ENCODE results near the gene GALNT13.

Gene GALNT13
- total RNA-seq: 0 to 0.24 (median 0) reads per million in 9 experiments

- no peak within 1 kb of the TSS for H3K4me3 Mint-ChIP-seq
- DNase-seq (no peak), ATAC-seq (replicated peaks) (no peak)
- no peaks in the 10 kb centered on the region for H3K36me3 Mint-ChIP-seq (ENCODE audit: insufficient read depth)
- H3K27ac Mint-ChIP-seq: no peak within 1 kb of the TSS
- peaks cover 5 to 8% of the 10 kb centered on the region in 2 donors for H3K9me3 Mint-ChIP-seq
- no peaks in the 10 kb centered on the region for H3K4me1 Mint-ChIP-seq (ENCODE audit: low read depth in 2 of 2)
- H3K27me3 Mint-ChIP-seq: peaks cover 6 to 16% of the 10 kb centered on the region in 2 donors
These were observed at the start of gene GALNT13 for GRCh38 chr2:153871231-153872221. TSS of gene GALNT13 (plus strand) at chr2:153871922.

GRCh38 chr2:153823880-153824279, 47.8 kb upstream of the GALNT13 start:
- Mint-ChIP-seq H3K4me3 (no peak overlapping the region), H3K9me3 (peaks cover 10 to 16% of the 10 kb centered on the region in 2 donors), H3K27ac (no peak overlapping the region), H3K4me1 (ENCODE audit: low read depth in 2 of 2) (no peaks in the 10 kb centered on the region), H3K27me3 (no peaks in the 10 kb centered on the region), H3K36me3 (ENCODE audit: insufficient read depth) (no peaks in the 10 kb centered on the region)
- ATAC-seq (replicated peaks): no peak
- no peak for DNase-seq

DNA sequence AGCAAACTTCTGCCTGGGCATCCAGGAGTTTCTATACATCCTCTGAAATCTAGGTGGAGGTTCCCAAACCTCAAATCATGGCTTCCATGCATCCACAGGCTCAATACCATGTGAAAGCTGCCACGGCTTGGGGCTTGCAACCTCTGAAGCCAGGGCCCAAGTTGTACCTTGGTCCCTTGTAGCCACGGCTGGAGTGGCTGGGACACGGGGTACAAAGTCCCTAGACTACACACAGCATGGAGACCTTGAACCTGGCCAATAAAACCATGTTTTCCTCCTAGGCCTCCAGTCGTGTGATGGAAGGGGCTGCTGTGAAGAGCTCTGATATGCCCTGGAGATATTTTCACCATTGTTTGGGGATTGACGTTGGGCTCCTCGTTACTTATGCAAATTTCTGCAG, 43.4 kb upstream of the GALNT13 start:
- H3K9me3 Mint-ChIP-seq: peaks cover 17 to 24% of the 10 kb centered on the region in 2 donors
- H3K27ac Mint-ChIP-seq: no peak overlapping the region
- no peak overlapping the region for H3K4me3 Mint-ChIP-seq
- no peaks in the 10 kb centered on the region for H3K36me3 Mint-ChIP-seq (ENCODE audit: insufficient read depth)
- H3K27me3 Mint-ChIP-seq: no peaks in the 10 kb centered on the region
- ATAC-seq (replicated peaks) (no peak), DNase-seq (no peak)
- H3K4me1 Mint-ChIP-seq (ENCODE audit: low read depth in 2 of 2): no peaks in the 10 kb centered on the region

GRCh38 chr2:153834662-153835061, 37.1 kb upstream of the GALNT13 start:
- H3K4me1 Mint-ChIP-seq (ENCODE audit: low read depth in 2 of 2): no peaks in the 10 kb centered on the region
- no peak overlapping the region for H3K27ac Mint-ChIP-seq
- no peaks in the 10 kb centered on the region for H3K36me3 Mint-ChIP-seq (ENCODE audit: insufficient read depth)
- H3K9me3 Mint-ChIP-seq: peaks cover 10% of the 10 kb centered on the region in 2 donors
- H3K4me3 Mint-ChIP-seq: no peak overlapping the region
- ATAC-seq (replicated peaks): no peak
- no peaks in the 10 kb centered on the region for H3K27me3 Mint-ChIP-seq
- no peak for DNase-seq

DNA sequence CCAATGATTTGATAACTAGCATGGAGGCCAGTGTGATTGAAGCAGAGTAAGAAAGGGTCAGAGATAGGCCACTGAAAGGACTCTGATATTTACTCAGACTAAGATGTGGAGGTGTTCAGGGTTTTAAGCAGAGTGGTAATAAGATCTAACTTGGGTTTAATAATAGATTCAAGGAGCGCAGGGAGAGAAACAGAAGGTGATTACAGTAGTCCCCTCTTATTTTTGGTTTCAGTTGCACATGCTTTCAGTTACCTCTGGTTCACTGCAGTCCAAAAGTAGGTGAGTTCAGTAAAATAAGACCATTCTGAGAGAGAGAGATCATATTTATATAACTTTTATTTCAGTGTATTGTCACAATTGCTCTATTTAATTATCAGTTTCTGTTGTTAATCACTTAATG, 13.5 kb upstream of the GALNT13 start:
- no peak for DNase-seq
- peaks cover 6 to 7% of the 10 kb centered on the region in 2 donors for H3K9me3 Mint-ChIP-seq
- H3K4me3 Mint-ChIP-seq: no peak overlapping the region
- H3K27ac Mint-ChIP-seq: no peak overlapping the region
- no peaks in the 10 kb centered on the region for H3K27me3 Mint-ChIP-seq
- no peaks in the 10 kb centered on the region for H3K36me3 Mint-ChIP-seq (ENCODE audit: insufficient read depth)
- no peaks in the 10 kb centered on the region for H3K4me1 Mint-ChIP-seq (ENCODE audit: low read depth in 2 of 2)
- ATAC-seq (replicated peaks): no peak

DNA sequence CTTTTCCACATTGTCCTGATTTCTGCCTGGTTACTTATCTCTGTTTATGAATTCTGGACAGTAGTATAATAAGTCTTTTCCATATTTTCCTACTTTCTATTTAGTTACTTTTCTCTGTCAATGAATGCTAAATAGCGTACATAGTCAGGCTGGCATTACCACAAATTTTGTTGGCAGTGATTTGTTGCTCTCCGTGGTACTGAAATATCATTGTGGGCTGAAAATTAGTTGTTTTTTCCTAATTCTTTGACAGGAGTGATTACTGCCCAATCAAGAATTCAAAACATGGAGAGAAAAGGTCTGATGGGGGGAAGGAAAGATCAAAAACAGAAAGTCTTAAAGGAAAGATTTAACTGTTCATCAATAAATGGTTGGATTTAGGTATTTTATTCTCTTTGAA, 7.7 kb upstream of the GALNT13 start:
- Mint-ChIP-seq H3K27ac (no peak overlapping the region), H3K27me3 (no peaks in the 10 kb centered on the region), H3K4me3 (no peak overlapping the region), H3K4me1 (ENCODE audit: low read depth in 2 of 2) (no peaks in the 10 kb centered on the region), H3K9me3 (peaks cover 0 to 7% of the 10 kb centered on the region in 2 donors), H3K36me3 (ENCODE audit: insufficient read depth) (no peaks in the 10 kb centered on the region)
- ATAC-seq (replicated peaks) (no peak), DNase-seq (no peak)

GRCh38 chr2:153866595-153866994, 5.1 kb upstream of the GALNT13 start:
- Mint-ChIP-seq H3K4me3 (no peak overlapping the region), H3K9me3 (peaks cover 0 to 7% of the 10 kb centered on the region in 2 donors), H3K27me3 (no peaks in the 10 kb centered on the region), H3K36me3 (ENCODE audit: insufficient read depth) (no peaks in the 10 kb centered on the region), H3K27ac (no peak overlapping the region), H3K4me1 (ENCODE audit: low read depth in 2 of 2) (no peaks in the 10 kb centered on the region)
- DNase-seq (no peak), ATAC-seq (replicated peaks) (no peak)

GRCh38 chr2:153870308-153870707, 1.4 kb upstream of the GALNT13 start:
- DNase-seq (no peak), ATAC-seq (replicated peaks) (no peak)
- Mint-ChIP-seq H3K27me3 (peaks cover 6 to 16% of the 10 kb centered on the region in 2 donors), H3K4me3 (no peak overlapping the region), H3K36me3 (ENCODE audit: insufficient read depth) (no peaks in the 10 kb centered on the region), H3K9me3 (peaks cover 3 to 8% of the 10 kb centered on the region in 2 donors), H3K4me1 (ENCODE audit: low read depth in 2 of 2) (no peaks in the 10 kb centered on the region), H3K27ac (no peak overlapping the region)

DNA sequence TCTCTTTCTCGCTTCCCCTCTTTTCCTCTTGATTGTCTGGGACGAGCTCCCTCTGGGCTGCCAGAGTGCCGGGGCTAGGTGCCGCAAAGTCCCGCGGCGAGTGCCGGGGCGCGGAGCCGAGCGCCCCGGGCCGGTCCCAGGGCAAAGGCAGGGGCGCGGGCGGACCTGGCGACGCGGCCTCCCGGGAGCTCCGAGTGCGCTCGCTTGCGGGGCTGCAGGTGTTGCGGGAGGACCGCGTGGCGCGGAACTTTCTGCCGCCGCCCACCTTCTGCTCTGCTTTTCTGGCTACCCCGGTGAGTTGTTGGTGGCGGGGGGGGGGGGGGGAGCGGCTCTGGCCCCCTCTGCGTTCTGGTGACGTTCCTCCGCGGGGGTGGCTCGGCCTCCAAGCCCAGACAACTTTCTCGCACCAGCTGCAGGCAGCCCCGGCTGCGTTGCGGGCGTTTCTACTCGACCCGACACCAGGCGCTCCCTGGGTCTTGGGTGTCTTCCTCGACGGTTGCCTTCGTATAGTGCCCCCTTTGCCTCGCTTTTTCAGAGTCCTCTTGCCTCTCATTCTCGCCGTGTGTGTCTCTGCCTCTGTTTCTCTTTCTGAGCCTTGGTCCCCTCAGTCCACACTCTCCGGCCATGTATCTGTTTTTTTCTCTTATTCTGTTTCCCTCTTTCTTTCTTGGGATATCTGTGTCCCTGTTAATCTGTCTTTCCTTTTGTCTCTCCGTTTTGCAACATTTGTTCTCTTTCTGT, 759 bp downstream of the GALNT13 start:
- peaks cover 5 to 8% of the 10 kb centered on the region in 2 donors for H3K9me3 Mint-ChIP-seq
- no peak for ATAC-seq (replicated peaks)

GRCh38 chr2:153873052-153874048, 1.6 kb downstream of the GALNT13 start:
- no peaks in the 10 kb centered on the region for H3K4me1 Mint-ChIP-seq (ENCODE audit: low read depth in 2 of 2)
- ATAC-seq (replicated peaks) (no peak), DNase-seq (no peak)
- H3K4me3 Mint-ChIP-seq: no peak overlapping the region
- H3K27me3 Mint-ChIP-seq: peaks cover 6 to 16% of the 10 kb centered on the region in 2 donors
- H3K9me3 Mint-ChIP-seq: peaks cover 5 to 8% of the 10 kb centered on the region in 2 donors
- no peak overlapping the region for H3K27ac Mint-ChIP-seq
- no peaks in the 10 kb centered on the region for H3K36me3 Mint-ChIP-seq (ENCODE audit: insufficient read depth)

More for the DNA sequence above, 759 bp downstream of the GALNT13 start:
- Mint-ChIP-seq H3K4me1 (ENCODE audit: low read depth in 2 of 2) (no peaks in the 10 kb centered on the region), H3K36me3 (ENCODE audit: insufficient read depth) (no peaks in the 10 kb centered on the region), H3K27ac (no peak overlapping the region), H3K27me3 (peaks cover 6 to 16% of the 10 kb centered on the region in 2 donors), H3K4me3 (no peak overlapping the region)
- DNase-seq: no peak

DNA sequence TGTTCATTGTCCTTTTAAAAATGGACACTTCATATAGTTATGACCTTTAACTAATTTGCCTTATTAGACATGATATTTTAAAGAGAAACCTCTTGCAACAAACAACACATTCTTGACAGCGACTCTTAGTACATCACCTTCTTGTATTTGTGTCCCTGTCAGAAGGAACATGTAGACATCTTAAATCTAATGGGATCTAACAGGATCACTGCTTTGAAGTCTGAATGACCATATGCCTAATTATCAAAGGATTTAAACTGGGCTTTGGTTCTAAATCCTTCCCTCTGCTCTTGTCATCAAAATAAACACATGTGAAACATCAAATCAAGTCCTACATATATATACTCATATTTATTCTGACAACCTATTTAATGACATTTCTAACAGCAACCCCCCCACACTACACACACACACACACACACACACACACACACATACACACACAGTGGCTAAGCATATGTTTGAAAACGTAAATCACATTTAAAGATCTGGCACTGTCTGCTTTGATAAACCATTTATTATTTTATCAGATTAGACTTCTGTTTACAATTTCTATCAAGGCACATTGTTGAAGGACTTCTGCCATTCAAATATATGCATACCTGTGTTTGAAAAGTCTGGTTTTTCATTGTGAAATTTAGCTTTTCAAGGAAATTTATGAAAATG, 4.2 kb downstream of the GALNT13 start:
- Mint-ChIP-seq H3K9me3 (peaks cover 5 to 8% of the 10 kb centered on the region in 2 donors), H3K36me3 (ENCODE audit: insufficient read depth) (no peaks in the 10 kb centered on the region), H3K4me3 (no peak overlapping the region), H3K4me1 (ENCODE audit: low read depth in 2 of 2) (no peaks in the 10 kb centered on the region), H3K27me3 (peaks cover 6 to 16% of the 10 kb centered on the region in 2 donors), H3K27ac (no peak overlapping the region)
- no peak for DNase-seq
- no peak for ATAC-seq (replicated peaks)

GRCh38 chr2:153880926-153881325, 9.2 kb downstream of the GALNT13 start:
- ATAC-seq (replicated peaks): no peak
- Mint-ChIP-seq H3K27me3 (no peaks in the 10 kb centered on the region), H3K27ac (no peak overlapping the region), H3K4me3 (no peak overlapping the region), H3K36me3 (ENCODE audit: insufficient read depth) (no peaks in the 10 kb centered on the region), H3K9me3 (no peaks in the 10 kb centered on the region), H3K4me1 (ENCODE audit: low read depth in 2 of 2) (no peaks in the 10 kb centered on the region)
- no peak for DNase-seq
